AG08395 (cell line): ENCODE data around the gene PAQR3.

Source experiments
- DNase-seq: peaks from one replicate; pipeline ENCODE4 v3.0.0; 2012; ENCODE audit warnings: mixed read lengths, low spot score

Gene PAQR3, protein sequence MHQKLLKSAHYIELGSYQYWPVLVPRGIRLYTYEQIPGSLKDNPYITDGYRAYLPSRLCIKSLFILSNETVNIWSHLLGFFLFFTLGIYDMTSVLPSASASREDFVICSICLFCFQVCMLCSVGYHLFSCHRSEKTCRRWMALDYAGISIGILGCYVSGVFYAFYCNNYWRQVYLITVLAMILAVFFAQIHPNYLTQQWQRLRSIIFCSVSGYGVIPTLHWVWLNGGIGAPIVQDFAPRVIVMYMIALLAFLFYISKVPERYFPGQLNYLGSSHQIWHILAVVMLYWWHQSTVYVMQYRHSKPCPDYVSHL

GRCh38 chr4:78938868-78939666 is at the start of gene PAQR3:
TSS of gene PAQR3 (minus strand) at chr4:78939438. CDS start at chr4:78939224, 214 bp downstream.
- DNase-seq, result peak; percentile 97

- DNase-seq, result no peak
Observed at GRCh38 chr4:78987683-78988082, 48.4 kb upstream of the PAQR3 start.

DNA sequence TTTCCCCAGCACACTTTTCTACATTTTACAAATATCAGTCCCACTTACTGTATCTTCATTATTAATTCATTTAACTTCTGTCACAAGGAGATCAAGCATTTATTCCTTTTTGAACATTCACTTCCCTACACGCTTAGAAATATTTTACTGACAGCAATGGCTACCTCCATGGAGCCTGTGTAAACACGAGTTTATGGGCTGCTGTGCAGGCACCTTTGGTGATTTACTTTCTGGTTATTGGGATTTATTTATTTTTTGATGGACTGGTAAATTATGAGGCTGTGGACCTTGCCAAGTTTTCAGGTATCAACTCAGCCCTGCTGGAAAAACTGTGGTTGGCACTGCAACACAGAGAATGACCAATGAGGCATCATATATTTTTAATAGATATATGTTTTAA is 45.4 kb upstream of the PAQR3 start:
- no peak for DNase-seq

DNA sequence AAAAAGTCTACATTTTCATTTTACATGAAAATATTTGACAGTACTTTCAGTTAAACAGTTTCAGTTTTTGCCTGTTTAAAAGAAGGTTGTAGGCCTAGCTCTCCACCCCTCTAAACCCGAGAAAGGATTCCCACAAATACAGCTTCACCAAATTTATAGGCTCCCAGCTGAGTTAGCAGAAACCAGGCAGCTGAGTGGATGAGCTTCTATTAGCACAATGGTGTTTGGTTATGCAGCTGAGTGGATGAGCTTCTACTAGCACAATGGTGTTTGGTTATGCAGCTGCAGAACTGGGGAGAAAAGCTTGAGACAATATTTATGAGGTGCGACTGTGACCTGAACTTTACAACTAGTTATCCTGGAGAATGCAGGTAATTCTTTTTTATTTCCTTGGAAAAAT is 36.6 kb upstream of the PAQR3 start:
- DNase-seq, result no peak

DNA sequence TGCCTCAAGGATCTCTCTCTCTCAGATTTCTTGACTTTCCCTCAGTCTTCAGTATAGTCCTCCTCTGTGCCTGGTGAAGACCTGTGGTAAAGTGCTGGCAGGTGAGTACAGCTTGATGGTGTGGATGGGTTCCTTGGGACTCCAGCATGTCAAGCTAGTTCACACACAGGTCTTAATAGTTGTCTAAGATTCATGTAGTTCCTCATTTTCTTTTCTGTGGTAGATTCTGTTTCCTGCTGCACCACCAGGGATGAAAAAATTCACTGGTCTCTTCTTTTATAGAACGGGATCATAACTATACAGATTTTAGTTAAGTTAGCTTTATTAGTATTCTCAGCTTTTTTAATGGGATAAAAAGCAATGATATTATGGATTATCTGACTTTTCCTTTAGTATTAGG is 32.5 kb upstream of the PAQR3 start:
- no peak for DNase-seq

DNA sequence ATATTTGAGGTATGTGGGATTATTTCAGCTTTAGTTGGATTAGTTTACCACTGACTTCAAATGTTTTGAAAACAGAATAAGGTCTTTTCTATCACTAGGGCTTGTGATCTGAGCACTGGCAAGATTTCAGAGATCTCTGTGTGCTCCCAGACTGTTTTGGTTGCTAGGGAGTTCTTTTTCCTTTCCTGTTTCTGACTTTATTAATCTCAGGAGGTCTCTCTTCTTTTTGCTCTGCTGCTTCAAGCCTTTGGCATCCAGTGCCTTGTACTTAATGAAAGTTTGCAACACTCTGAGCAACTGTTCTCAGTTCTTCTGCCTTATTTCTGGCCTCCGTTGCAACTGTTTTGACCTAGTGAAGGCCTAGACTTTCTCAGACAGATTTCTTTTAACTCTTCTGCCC is 32.1 kb upstream of the PAQR3 start:
- no peak for DNase-seq

DNA sequence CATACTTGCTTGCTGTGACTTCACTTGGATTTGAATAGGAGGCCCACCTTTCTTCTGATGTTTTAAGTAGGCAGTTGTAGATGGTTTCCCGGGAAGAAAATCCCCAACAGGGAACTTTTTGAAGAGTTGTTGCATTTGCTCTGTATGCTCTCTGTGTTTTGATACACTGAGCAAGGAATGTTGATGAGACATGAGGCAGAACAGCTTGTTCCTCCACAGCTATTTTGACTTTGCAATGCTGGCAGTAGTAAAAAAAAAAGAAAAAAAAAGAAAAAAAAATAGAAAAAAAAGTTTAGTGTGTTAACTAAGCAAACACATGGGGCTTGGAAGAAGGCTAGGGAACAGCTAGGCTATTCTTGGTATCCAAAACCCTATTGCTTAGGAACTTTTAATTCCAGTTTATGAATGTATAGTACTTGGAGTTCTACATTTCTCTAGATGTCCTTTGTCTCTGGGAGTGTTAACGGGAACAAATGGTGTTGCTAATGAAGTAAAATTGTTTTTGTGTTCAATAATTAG is 23.4 kb upstream of the PAQR3 start:
- no peak for DNase-seq

DNA sequence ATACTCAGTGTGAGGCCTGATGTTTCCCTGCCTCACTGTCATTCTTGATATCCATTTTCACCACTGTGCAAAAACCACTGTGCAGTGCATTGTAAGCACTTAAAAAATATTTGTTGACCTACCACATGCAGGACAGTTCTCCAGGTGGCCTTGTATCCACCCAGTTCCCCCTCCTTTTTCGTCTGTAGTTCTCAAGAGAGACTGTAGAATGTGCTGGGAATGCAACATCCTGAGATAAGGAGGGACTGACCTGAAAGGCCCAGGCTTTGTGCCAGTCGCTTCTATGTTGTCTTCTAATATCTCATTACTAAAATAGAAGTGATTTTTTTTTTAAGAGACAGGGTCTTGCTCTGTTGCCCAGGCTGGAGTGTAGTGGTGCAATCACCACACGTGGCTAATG is 21.7 kb upstream of the PAQR3 start:
- no peak for DNase-seq

DNA sequence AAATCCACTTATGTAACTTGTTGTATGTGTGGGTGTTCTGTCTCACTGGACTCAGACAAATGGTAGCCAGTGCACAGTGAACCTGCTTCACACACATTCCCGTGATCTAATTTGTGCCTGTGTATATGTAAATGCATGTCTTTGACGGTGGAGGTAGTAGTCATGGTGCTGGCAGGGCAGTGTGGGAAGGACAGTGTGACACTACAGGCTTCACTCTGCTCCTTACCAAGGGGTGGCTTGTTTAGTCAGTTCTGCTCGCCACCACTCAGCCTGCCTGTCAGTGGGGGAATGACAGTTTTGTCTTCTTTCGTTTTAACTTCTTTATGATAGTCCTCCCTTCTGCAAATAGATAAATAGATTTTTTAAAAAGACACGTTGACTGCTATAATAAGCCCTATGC is 17.7 kb upstream of the PAQR3 start:
- no peak for DNase-seq

DNA sequence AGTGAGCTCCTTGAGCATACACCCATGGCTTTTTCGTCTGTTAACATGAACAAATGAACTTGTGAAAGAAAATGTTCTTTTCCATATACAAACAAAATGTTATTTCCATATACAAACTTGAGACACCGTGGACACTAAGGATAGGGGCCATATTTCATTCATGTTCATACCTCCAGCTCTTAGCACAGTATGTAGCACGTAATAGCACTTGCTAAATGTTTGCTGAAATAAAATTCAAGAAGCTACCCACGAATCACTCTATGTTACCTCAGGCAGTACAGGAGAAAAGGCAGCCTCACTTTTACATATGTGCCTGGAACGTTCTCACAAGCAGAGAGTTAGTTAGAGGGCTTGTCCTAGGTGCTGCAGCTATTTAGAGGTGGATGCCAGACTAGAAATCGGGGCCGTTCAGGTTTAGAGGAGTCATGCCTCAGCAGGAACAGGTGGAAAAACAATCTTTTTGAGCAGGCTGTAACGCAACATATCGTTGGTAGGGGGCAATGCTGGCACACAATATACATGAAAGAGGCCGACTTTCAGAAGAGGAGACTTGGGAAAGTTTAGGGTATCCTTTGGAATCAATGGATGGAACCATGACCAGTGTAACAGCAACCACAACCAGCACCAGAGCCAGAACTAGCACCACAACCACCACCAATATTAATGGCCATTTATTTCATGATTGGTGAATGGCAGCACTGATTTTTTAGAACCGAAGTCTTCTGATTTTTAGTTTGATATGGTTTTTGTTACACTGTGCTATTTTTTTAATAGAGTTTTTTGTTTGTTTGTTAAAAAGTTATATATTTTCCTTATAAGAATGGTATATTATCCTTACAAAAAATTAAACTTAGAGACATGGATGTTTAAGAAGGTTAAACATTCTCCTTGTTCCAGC is 14.8 kb upstream of the PAQR3 start:
- DNase-seq, result no peak

DNA sequence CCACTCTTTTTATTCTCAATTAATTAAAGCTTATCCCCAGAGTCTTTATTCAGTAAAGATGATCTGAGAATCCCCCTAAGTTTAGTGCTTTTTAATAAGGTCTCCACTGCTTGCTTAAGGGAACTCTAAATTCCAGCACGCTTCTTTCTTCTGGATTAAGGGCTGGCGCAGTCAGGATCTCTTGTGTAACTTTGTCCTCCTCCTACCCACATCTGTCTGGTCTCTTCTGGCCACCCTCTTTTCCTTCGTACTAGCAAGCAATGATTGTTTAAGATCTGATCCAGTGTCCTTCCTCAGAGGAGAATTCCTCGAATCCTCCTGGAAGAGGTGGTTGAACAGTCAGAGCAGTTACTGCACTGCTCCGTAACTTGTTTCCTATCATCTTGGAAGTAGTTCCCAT is 14.0 kb upstream of the PAQR3 start:
- no peak for DNase-seq

DNA sequence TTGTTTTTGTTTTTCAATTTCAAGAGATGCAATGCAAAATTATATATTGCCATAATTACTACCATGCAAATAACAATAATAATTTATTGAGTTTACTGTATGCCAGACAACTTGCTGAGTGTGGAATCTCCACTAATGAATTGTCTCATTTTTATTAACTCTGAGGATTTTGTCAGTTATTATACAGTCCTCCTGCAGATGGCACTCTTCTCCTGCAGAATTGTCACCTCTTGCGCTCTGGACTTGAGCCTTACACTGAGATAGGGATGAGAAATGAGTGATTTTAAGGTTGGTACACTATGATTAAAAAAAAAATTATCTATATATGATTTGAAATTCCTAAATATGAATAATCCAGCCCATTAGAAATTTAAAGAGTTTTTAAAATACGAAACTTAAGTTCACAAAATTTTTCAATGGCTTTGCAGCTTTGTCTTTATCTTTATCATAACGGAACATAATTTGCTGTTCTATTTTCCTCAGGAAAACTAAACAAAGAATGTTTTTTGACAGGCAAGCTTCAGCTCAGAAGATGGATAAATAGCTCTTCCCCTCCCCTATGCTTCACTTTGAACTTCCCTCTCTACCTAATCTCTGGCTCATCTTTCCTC is 12.7 kb upstream of the PAQR3 start:
- DNase-seq, result peak; percentile 62

DNA sequence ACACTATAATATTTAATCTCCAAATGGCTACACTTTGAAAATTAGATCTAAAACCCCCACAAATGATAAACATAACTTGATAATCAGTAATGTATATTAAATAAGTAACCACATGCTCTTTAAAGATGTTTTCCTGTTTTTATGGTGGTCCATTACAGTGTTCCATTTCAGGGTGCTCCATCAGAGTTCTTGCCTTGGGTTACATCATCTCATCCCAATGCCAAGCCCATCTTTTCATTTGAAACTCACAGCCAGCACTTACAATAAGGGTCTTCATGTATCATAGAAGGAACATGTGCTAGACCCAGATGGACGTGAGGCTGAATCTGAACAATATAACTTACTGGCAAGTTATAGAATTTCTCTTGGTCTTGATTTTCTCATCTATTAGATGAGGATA is 10.5 kb upstream of the PAQR3 start:
- no peak for DNase-seq

DNA sequence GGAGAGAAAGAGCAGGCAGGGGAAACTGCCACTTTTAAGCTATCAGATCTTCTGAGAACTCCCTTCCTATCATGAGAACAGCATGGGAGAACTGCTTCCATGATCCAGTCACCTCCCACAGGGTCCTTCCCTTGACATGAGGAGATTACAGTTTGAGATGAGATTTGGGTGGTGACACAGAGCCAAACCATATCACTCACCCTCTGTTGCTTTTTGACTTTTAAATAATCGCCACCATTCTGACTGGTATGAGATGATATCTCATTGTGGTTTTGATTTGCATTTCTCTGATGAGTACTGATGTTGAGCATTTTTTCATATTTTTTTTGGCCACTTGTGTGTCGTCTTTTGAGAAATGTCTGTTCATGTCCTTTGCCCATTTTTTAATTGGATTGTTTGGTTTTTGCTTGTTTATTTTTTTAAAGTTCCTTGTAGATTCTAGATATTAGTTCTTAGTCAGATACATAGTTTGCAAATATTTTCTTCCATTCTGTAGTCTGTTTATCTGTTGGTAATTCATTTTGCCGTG is 6.5 kb upstream of the PAQR3 start:
- no peak for DNase-seq

DNA sequence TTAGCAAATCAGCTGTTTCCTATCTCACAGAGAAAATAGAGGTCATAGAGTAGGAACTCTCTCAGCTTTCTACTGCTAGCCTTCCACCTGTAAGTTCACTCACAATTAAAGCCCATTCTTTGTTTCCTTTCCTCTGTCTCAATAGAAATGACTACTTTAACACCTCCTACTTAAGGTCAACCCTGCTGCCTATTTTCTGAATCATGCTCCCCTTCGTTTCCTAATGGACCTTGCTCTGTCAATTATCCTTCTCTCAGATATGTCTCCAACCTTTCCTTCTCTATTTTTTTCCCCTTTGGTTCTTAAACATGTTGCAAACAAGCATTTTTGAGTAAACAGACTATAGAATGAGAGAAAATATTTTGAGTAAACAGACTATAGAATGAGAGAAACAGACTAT is 5.1 kb upstream of the PAQR3 start:
- no peak for DNase-seq

- DNase-seq, result no peak
Observed at GRCh38 chr4:78940752-78941151, 1.5 kb upstream of the PAQR3 start.

DNA sequence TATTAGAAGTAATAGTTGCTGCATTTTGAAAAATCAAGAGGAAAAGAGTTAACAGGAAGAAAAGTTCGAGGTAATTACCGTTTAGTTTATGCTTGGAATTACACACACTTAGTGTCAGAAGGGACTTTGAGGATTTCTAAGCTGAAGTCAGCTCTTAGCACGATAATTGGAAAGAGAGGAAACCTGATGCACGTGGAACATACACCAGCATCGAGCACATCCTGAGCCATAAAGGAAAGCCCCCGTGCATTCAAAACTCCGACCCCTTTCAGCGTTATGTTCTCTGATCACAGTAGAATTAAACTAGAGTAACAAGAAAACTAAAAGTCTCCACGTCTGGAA is 400 bp upstream of the PAQR3 start:
- no peak for DNase-seq

- no peak for DNase-seq
Observed at GRCh38 chr4:78938474-78938867, 767 bp downstream of the PAQR3 start.

GRCh38 chr4:78937837-78938236 is 1.4 kb downstream of the PAQR3 start:
- peak; percentile 7 for DNase-seq

- DNase-seq, result no peak
Observed at GRCh38 chr4:78936989-78937388, 2.2 kb downstream of the PAQR3 start.

GRCh38 chr4:78930016-78930629 is 9.1 kb downstream of the PAQR3 start:
- no peak for DNase-seq
